ENCODE measurements around the gene PI4K2A. TPM values are rescaled to one million over a fixed set of nuclear protein-coding genes. Genes with fewer than 3 reads are reported as not detected.

Gene PI4K2A
- total and polyA plus RNA-seq, 2 of the 13 experiments (the other 11 are each of a cell fraction or from before 2014, with no cell fraction given), result 10.9 to 14.3 TPM

DNA sequence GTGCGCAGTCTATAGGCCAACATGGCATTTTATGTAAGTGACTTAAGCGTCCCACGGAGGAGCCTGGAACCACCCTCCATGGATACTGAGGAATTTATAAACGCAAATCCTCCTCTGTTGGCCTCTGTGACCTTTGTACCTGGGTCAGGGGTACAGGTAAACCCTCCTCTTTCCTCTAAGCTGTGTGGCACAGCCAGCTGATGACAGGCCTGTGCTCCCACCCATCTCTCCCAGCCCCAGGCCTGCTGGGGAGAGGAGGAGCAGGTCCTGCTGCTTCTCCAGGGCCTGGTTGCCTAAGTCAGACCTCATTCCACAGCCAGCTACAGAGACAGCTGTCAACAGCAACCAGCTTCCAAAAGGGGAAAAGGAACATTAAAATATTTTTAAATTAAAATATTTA lies 41.6 kb downstream of the PI4K2A start (continued):
- TF ChIP-seq RFXAP (CRISPR knock-in tag; IDR thresholded peaks at IDR 0.05; ENCODE audit: borderline replicate concordance) (no peak), YY1 (IDR thresholded peaks at IDR 0.05; ENCODE audit: insufficient read depth, insufficient replicate concordance, low read depth, low read length) (no peak), FOXP1 (IDR thresholded peaks at IDR 0.05) (no peak), FOXP1 (CRISPR knock-in tag; IDR thresholded peaks at IDR 0.05) (no peak), TEAD2 (CRISPR knock-in tag; IDR thresholded peaks at IDR 0.05) (no peak), ZNF768 (CRISPR knock-in tag; IDR thresholded peaks at IDR 0.05) (peak; percentile 83; the same call in 1 of the 2 replicates), ZNF124 (CRISPR knock-in tag; IDR thresholded peaks at IDR 0.05) (no peak), MEIS2 (CRISPR knock-in tag; IDR thresholded peaks at IDR 0.05) (no peak), ZNF431 (CRISPR knock-in tag; IDR thresholded peaks at IDR 0.05; ENCODE audit: borderline replicate concordance, low read depth) (peak; percentile 29; the same call in 1 of the 2 replicates), ZFX (CRISPR knock-in tag; IDR thresholded peaks at IDR 0.05; ENCODE audit: low read depth) (peak; percentile 43; the same call in 1 of the 2 replicates), RFX3 (CRISPR knock-in tag; IDR thresholded peaks at IDR 0.05) (no peak), SAFB2 (CRISPR knock-in tag; IDR thresholded peaks at IDR 0.05; ENCODE audit: borderline replicate concordance, low read depth) (no peak), MAFK (conservative IDR thresholded peaks at IDR 0.05 in 1 of 2, IDR thresholded peaks at IDR 0.05 in 1 of 2; ENCODE audit: low read length in 2 of 2) (no peak), MATR3 (CRISPR knock-in tag; IDR thresholded peaks at IDR 0.05) (no peak), ZNF816 (CRISPR knock-in tag; IDR thresholded peaks at IDR 0.05; ENCODE audit: borderline replicate concordance) (no peak), ZNF136 (CRISPR knock-in tag; IDR thresholded peaks at IDR 0.05; ENCODE audit: low read depth) (no peak), TBP (CRISPR knock-in tag; IDR thresholded peaks at IDR 0.05) (no peak), RELA (CRISPR knock-in tag; IDR thresholded peaks at IDR 0.05) (no peak), ATM (IDR thresholded peaks at IDR 0.05; ENCODE audit: borderline replicate concordance) (no peak), ZNF263 (CRISPR knock-in tag; IDR thresholded peaks at IDR 0.05) (peak; percentile 86), NR2F1 (CRISPR knock-in tag; IDR thresholded peaks at IDR 0.05) (0 out of 4 replicates have a peak, but pooled peaks of 1 of the 2 experiments have one; percentile 13)
- TF ChIP-seq, protein P1, sequence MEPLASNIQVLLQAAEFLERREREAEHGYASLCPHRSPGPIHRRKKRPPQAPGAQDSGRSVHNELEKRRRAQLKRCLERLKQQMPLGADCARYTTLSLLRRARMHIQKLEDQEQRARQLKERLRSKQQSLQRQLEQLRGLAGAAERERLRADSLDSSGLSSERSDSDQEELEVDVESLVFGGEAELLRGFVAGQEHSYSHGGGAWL (CRISPR knock-in tag; IDR thresholded peaks at IDR 0.05), result no peak
- TF ChIP-seq, protein P2, sequence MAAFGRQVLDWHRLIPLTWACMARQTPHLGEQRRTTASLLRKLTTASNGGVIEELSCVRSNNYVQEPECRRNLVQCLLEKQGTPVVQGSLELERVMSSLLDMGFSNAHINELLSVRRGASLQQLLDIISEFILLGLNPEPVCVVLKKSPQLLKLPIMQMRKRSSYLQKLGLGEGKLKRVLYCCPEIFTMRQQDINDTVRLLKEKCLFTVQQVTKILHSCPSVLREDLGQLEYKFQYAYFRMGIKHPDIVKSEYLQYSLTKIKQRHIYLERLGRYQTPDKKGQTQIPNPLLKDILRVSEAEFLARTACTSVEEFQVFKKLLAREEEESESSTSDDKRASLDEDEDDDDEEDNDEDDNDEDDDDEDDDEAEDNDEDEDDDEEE (CRISPR knock-in tag; IDR thresholded peaks at IDR 0.05), result no peak
- TF ChIP-seq, protein P3, sequence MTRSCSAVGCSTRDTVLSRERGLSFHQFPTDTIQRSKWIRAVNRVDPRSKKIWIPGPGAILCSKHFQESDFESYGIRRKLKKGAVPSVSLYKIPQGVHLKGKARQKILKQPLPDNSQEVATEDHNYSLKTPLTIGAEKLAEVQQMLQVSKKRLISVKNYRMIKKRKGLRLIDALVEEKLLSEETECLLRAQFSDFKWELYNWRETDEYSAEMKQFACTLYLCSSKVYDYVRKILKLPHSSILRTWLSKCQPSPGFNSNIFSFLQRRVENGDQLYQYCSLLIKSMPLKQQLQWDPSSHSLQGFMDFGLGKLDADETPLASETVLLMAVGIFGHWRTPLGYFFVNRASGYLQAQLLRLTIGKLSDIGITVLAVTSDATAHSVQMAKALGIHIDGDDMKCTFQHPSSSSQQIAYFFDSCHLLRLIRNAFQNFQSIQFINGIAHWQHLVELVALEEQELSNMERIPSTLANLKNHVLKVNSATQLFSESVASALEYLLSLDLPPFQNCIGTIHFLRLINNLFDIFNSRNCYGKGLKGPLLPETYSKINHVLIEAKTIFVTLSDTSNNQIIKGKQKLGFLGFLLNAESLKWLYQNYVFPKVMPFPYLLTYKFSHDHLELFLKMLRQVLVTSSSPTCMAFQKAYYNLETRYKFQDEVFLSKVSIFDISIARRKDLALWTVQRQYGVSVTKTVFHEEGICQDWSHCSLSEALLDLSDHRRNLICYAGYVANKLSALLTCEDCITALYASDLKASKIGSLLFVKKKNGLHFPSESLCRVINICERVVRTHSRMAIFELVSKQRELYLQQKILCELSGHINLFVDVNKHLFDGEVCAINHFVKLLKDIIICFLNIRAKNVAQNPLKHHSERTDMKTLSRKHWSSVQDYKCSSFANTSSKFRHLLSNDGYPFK (CRISPR knock-in tag; IDR thresholded peaks at IDR 0.05; ENCODE audit: borderline replicate concordance), result no peak
- TF ChIP-seq, protein P4, sequence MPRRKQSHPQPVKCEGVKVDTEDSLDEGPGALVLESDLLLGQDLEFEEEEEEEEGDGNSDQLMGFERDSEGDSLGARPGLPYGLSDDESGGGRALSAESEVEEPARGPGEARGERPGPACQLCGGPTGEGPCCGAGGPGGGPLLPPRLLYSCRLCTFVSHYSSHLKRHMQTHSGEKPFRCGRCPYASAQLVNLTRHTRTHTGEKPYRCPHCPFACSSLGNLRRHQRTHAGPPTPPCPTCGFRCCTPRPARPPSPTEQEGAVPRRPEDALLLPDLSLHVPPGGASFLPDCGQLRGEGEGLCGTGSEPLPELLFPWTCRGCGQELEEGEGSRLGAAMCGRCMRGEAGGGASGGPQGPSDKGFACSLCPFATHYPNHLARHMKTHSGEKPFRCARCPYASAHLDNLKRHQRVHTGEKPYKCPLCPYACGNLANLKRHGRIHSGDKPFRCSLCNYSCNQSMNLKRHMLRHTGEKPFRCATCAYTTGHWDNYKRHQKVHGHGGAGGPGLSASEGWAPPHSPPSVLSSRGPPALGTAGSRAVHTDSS (CRISPR knock-in tag; conservative IDR thresholded peaks at IDR 0.05), result no peak
